H1 (cell line): ENCODE results near the gene CSDE1. TPM values are rescaled to one million over a fixed set of nuclear protein-coding genes. Genes with fewer than 3 reads are reported as not detected.
A peak's percentile ranks its signal among the peaks of the same experiment; 100 is the strongest.

ENCODE experiments used
- CTCF ChIA-PET: fragments of 300-600 bp; sonication (Branson Sonifier 250); formaldehyde crosslinking; loops from one replicate; lab custom pipeline; 2021; ENCODE audit not compliant: partially characterized antibody; lab: Charles Lee
- POLR2A ChIA-PET: fragments of 300-600 bp; sonication (Branson Sonifier 250); formaldehyde crosslinking; loops from one replicate; lab custom pipeline; 2021; ENCODE audit warnings: inconsistent platforms; ENCODE audit not compliant: partially characterized antibody; lab: Charles Lee
- DNase-seq, 2 experiments: peaks; one replicate each; pipeline versions ENCODE4 v3.0.0 to v3.0.0-alpha.2; 2010 to 2022; ENCODE audit warnings: low spot score in 2 of 2, low read depth in 1 of 2, mixed read lengths in 1 of 2
- FAIRE-seq: peaks from 2 replicates; lab custom pipeline; 2011; peaks lifted over from hg19 to GRCh38; lab: Jason Lieb, UNC
- H2AFZ ChIP-seq: 2 replicates; pipeline ENCODE4 v1.8.1; 2012; ENCODE audit warnings: low read length, inconsistent platforms
- H2AK5ac ChIP-seq: 2 replicates; pipeline ENCODE4 v1.6.1; 2013; ENCODE audit warnings: low read depth, low read length
- H2BK120ac ChIP-seq: replicated peaks from 2 replicates; pipeline ENCODE3; 2013; ENCODE audit warnings: low read depth, low read length, inconsistent platforms
- H2BK12ac ChIP-seq: 2 replicates; pipeline ENCODE4 v1.6.1; 2013; ENCODE audit warnings: low read depth, low read length
- H2BK15ac ChIP-seq: 2 replicates; pipeline ENCODE4 v1.6.1; 2013; ENCODE audit warnings: low read length
- H2BK20ac ChIP-seq: 2 replicates; pipeline ENCODE4 v1.6.1; 2013; ENCODE audit warnings: low read length
- H2BK5ac ChIP-seq: 2 replicates; pipeline ENCODE4 v1.6.1; 2013; ENCODE audit warnings: low read depth, low read length
- H3K14ac ChIP-seq: 2 replicates; pipeline ENCODE4 v1.6.1; 2013; ENCODE audit warnings: inconsistent platforms; ENCODE audit not compliant: insufficient read length
- H3K18ac ChIP-seq: 2 replicates; pipeline ENCODE4 v1.6.1; 2013; ENCODE audit warnings: low read length; ENCODE audit errors: extremely low read depth
- H3K23ac ChIP-seq: 2 replicates; pipeline ENCODE4 v1.6.1; 2013; ENCODE audit warnings: inconsistent platforms; ENCODE audit not compliant: insufficient read length
- H3K23me2 ChIP-seq: 2 replicates; pipeline ENCODE4 v1.6.1; 2013; ENCODE audit warnings: low read depth, low read length
- H3K27ac ChIP-seq: 2 replicates; pipeline ENCODE4 v1.6.1; 2011; ENCODE audit warnings: low read depth, low read length, inconsistent platforms
- H3K27me3 ChIP-seq, 4 experiments: replicated peaks in 1 of 4; 1 replicate in 1 of 4; 2 replicates in 3 of 4; pipeline versions ENCODE4 v1.6.1 to v1.8.1; 2011 to 2013; ENCODE audit warnings: low read length in 3 of 4, mild to moderate bottlenecking in 3 of 4, inconsistent platforms in 2 of 4, mixed read lengths in 2 of 4, moderate library complexity in 1 of 4; ENCODE audit not compliant: control insufficient read depth in 3 of 4, insufficient read depth in 3 of 4; ENCODE audit errors: extremely low read depth in 1 of 4
- H3K36me3 ChIP-seq, 4 experiments: 2 replicates each; pipeline versions ENCODE4 v1.6.1 to v1.8.1; 2011 to 2013; ENCODE audit warnings: mild to moderate bottlenecking in 4 of 4, low read length in 3 of 4, moderate library complexity in 2 of 4, control low read depth in 1 of 4, inconsistent platforms in 1 of 4; ENCODE audit not compliant: insufficient read depth in 4 of 4, control insufficient read depth in 2 of 4
- H3K4ac ChIP-seq: replicated peaks from 2 replicates; pipeline ENCODE3; 2013; ENCODE audit warnings: low read length, low read depth, mixed read lengths, inconsistent platforms; ENCODE audit not compliant: insufficient read length
- H3K4me1 ChIP-seq, 4 experiments: replicated peaks in 1 of 4; 1 replicate in 1 of 4; 2 replicates in 3 of 4; pipeline versions ENCODE4 v1.6.1 to v1.8.1; 2011 to 2013; ENCODE audit warnings: low read length in 3 of 4, inconsistent platforms in 2 of 4, mixed read lengths in 1 of 4; ENCODE audit not compliant: insufficient read depth in 4 of 4, control insufficient read depth in 3 of 4
- H3K4me2 ChIP-seq, 2 experiments: 2 replicates each; pipeline versions ENCODE4 v1.6.1 to v1.8.1; 2011 to 2013; ENCODE audit warnings: low read depth in 2 of 2, low read length in 2 of 2, control low read depth in 1 of 2, inconsistent platforms in 1 of 2, mild to moderate bottlenecking in 1 of 2; ENCODE audit not compliant: insufficient read depth in 1 of 2
- H3K4me3 ChIP-seq, 4 experiments: fragments of 200-600, 300-600 bp in 1 of 4; sonication (generic), shearing (Covaris generic), sonication (Bioruptor Twin) in 1 of 4; 2 replicates each; pipeline versions ENCODE4 v1.5.1 to v1.8.1; 2011 to 2016; ENCODE audit warnings: low read length in 4 of 4, low read depth in 3 of 4, control low read depth in 2 of 4, inconsistent platforms in 2 of 4, mild to moderate bottlenecking in 2 of 4, mixed read lengths in 1 of 4, moderate library complexity in 1 of 4; ENCODE audit not compliant: insufficient read depth in 2 of 4; ENCODE audit errors: extremely low read depth in 1 of 4
- H3K56ac ChIP-seq: replicated peaks from 2 replicates; pipeline ENCODE3; 2013; ENCODE audit warnings: low read depth, mild to moderate bottlenecking, mixed read lengths, low read length, inconsistent platforms; ENCODE audit not compliant: insufficient read length
- H3K79me1 ChIP-seq: 2 replicates; pipeline ENCODE4 v1.6.1; 2013; ENCODE audit warnings: low read depth, low read length, control low read depth
- H3K79me2 ChIP-seq, 2 experiments: 2 replicates each; pipeline versions ENCODE4 v1.6.1 to v1.8.1; 2012 to 2013; ENCODE audit warnings: low read length in 2 of 2, mild to moderate bottlenecking in 2 of 2, inconsistent platforms in 1 of 2; ENCODE audit not compliant: insufficient read depth in 2 of 2, control insufficient read depth in 1 of 2
- H3K9ac ChIP-seq, 4 experiments: replicated peaks in 1 of 4; 1 replicate in 1 of 4; 2 replicates in 3 of 4; pipeline versions ENCODE4 v1.6.1 to v1.8.1; 2011 to 2013; ENCODE audit warnings: low read depth in 3 of 4, low read length in 3 of 4, control low read depth in 2 of 4, mild to moderate bottlenecking in 2 of 4, moderate library complexity in 2 of 4, inconsistent platforms in 1 of 4; ENCODE audit errors: extremely low read depth in 1 of 4
- H3K9me3 ChIP-seq, 2 experiments: 2 replicates each; pipeline versions ENCODE4 v1.6.1 to v1.8.1; 2012 to 2013; ENCODE audit warnings: mild to moderate bottlenecking in 2 of 2, moderate library complexity in 2 of 2, control low read depth in 1 of 2, inconsistent platforms in 1 of 2, low read depth in 1 of 2, low read length in 1 of 2, mixed read lengths in 1 of 2; ENCODE audit not compliant: insufficient read depth in 2 of 2
- H4K20me1 ChIP-seq, 2 experiments: replicated peaks in 1 of 2; 2 replicates each; pipeline versions ENCODE3 to v1.8.1; 2011 to 2013; ENCODE audit warnings: inconsistent platforms in 2 of 2, low read length in 2 of 2, mild to moderate bottlenecking in 1 of 2; ENCODE audit not compliant: insufficient read depth in 2 of 2, control insufficient read depth in 1 of 2
- H4K5ac ChIP-seq: 2 replicates; pipeline ENCODE4 v1.6.1; 2013; ENCODE audit warnings: low read length, low read depth, mixed read lengths, inconsistent platforms; ENCODE audit not compliant: insufficient read length
- H4K8ac ChIP-seq: 2 replicates; pipeline ENCODE4 v1.8.0; 2013; ENCODE audit warnings: mild to moderate bottlenecking, moderate library complexity, low read length, inconsistent platforms; ENCODE audit not compliant: insufficient read depth; ENCODE audit errors: extremely low read depth
- H4K91ac ChIP-seq: replicated peaks from 2 replicates; pipeline ENCODE3; 2013; ENCODE audit warnings: low read length, mixed read lengths, inconsistent platforms; ENCODE audit not compliant: insufficient read length
- BCL11A ChIP-seq, 2 experiments: IDR thresholded peaks; one replicate each; pipeline ENCODE4 v1.6.1; 2011; ENCODE audit warnings: low read depth in 2 of 2, low read length in 2 of 2, mild to moderate bottlenecking in 2 of 2
- BRCA1 ChIP-seq: IDR thresholded peaks from 2 replicates; pipeline ENCODE4 v1.6.1; 2012; ENCODE audit warnings: low read depth, low read length, improper control_type of control experiment
- GTF2F1 ChIP-seq: IDR thresholded peaks from 2 replicates; pipeline ENCODE4 v1.6.1; 2012; ENCODE audit warnings: low read depth, low read length, improper control_type of control experiment, borderline replicate concordance
- HDAC2 ChIP-seq, 2 experiments: fragments of 300-600 bp in 1 of 2; sonication (generic) in 1 of 2; IDR thresholded peaks; 2 replicates each; pipeline ENCODE4 v1.6.1; 2011 to 2012; ENCODE audit warnings: low read depth in 2 of 2, low read length in 2 of 2, mild to moderate bottlenecking in 2 of 2, moderate library complexity in 2 of 2, borderline replicate concordance in 1 of 2, inconsistent platforms in 1 of 2
- JUND ChIP-seq: IDR thresholded peaks from 2 replicates; pipeline ENCODE4 v1.6.1; 2011; ENCODE audit warnings: mild to moderate bottlenecking, improper control_type of control experiment, low read length
- POU5F1 ChIP-seq: IDR thresholded peaks from 2 replicates; pipeline ENCODE4 v1.6.1; 2011; ENCODE audit warnings: low read depth, mild to moderate bottlenecking, low read length, moderate library complexity
- RNF2 ChIP-seq: fragments of 200-900, 300-1000 bp; sonication (generic); IDR thresholded peaks from 2 replicates; pipeline ENCODE4 v1.7.1; 2016; ENCODE audit warnings: borderline replicate concordance, low read depth, mild to moderate bottlenecking, antibody characterized with exemption, low read length; ENCODE audit not compliant: poor library complexity, severe bottlenecking; ENCODE audit errors: missing control alignments
- SIX5 ChIP-seq: IDR thresholded peaks from 2 replicates; pipeline ENCODE4 v1.6.1; 2011; ENCODE audit warnings: mild to moderate bottlenecking, low read depth, low read length
- SP2 ChIP-seq: IDR thresholded peaks from 2 replicates; pipeline ENCODE4 v1.6.1; 2012; ENCODE audit warnings: mild to moderate bottlenecking, low read length, inconsistent platforms
- TAF7 ChIP-seq: optimal IDR thresholded peaks from 2 replicates; pipeline ENCODE3; 2011; ENCODE audit warnings: low read depth, mild to moderate bottlenecking, inconsistent platforms, low read length, moderate library complexity, borderline replicate concordance
- ZNF274 ChIP-seq: IDR thresholded peaks from 2 replicates; pipeline ENCODE4 v1.7.0; 2012; ENCODE audit warnings: low read length, borderline replicate concordance; ENCODE audit errors: extremely low read depth
- WGBS, 2 experiments: shearing (Covaris generic) in 1 of 2; methylation state at CpG; one replicate each; pipeline versions ENCODE4 v1.1.6 to v1.1.7; 2013 to 2015; ENCODE audit warnings: low lambda C conversion rate in 2 of 2, mixed read lengths in 2 of 2, inconsistent platforms in 1 of 2, low coverage in 1 of 2, missing lambda C conversion rate in 1 of 2; ENCODE audit not compliant: insufficient replicate concordance in 2 of 2, insufficient coverage in 1 of 2, insufficient read length in 1 of 2; ENCODE audit errors: extremely low coverage in 1 of 2, missing lambda C conversion rate in 1 of 2; 5-methylcytosine and 5-hydroxymethylcytosine counted together
- polyA plus RNA-seq, 7 experiments: library from polyadenylated mRNA; depleted of rRNA in 3 of 7; stranded (reverse) in 5 of 7; unstranded in 2 of 7; fragments of >200 nt in 5 of 7; fragments of 200-250 nt in 2 of 7; gene quantifications; 1 replicate in 5 of 7; 2 replicates in 1 of 7; 4 replicates in 1 of 7; pipeline versions ENCODE4 v1.2.1 to v1.2.3, GENCODE V29; 2011 to 2013; ENCODE audit warnings: missing spikeins in 2 of 7, mixed read lengths in 2 of 7
- total RNA-seq: library from RNA; stranded (reverse); fragmentation: NEBNext Ultra II Directional; extraction: Animal tissue kit (Norgen Biotek cat#: 25700); gene quantifications from 2 replicates; pipeline ENCODE4 v1.2.1, GENCODE V29; 2021

Gene CSDE1
- total and polyA plus RNA-seq, 2 of the 8 experiments (the other 6 are each of a cell fraction or from before 2014, with no cell fraction given), result 149 to 635 TPM

- POLR2A ChIA-PET, result interaction anchor here (0.5 to 1.5 kb wide), 8 partner anchors 10 to 322 kb away, joined by 3 to 9 read pairs (median 4); partner anchors contain the start of genes CSDE1, NRAS and TRIM33
- Histone ChIP-seq H4K20me1 (no peaks in the 10 kb centered on the region), H4K5ac (no peak overlapping the region), H3K4ac (no peak overlapping the region), H3K4me3 (peak overlapping the region; percentile 65 to 82 (median 77)), H3K4me2 (peak overlapping the region; percentile 93 to 100), H2BK12ac (no peak overlapping the region), H3K14ac (no peak overlapping the region), H3K23me2 (peaks cover 10% of the 10 kb centered on the region), H3K23ac (no peak overlapping the region), H3K56ac (no peak overlapping the region), H3K9me3 (no peaks in the 10 kb centered on the region), H3K79me1 (no peaks in the 10 kb centered on the region), H3K18ac (no peak overlapping the region), H4K91ac (no peak overlapping the region), H4K8ac (no peak overlapping the region), H3K27me3 (peaks cover 0 to 4% (median 2%) of the 10 kb centered on the region in 4 experiments; a peak in 2 of 7 replicates), H3K4me1 (peaks cover 0 to 4% (median 1%) of the 10 kb centered on the region in 4 experiments; a peak in 1 of 7 replicates), H3K9ac (peak overlapping the region in 3 of 4 experiments; percentile 38 to 72 (median 52); a peak in 4 of 7 replicates), H3K79me2 (no peaks in the 10 kb centered on the region), H2BK20ac (no peak overlapping the region), H2BK15ac (no peak overlapping the region), H3K36me3 (no peaks in the 10 kb centered on the region), H2AK5ac (no peak overlapping the region), H3K27ac (no peak overlapping the region), H2BK120ac (no peak overlapping the region), H2AFZ (peak overlapping the region; percentile 85), H2BK5ac (no peak overlapping the region)
- CTCF ChIA-PET, result interaction anchor here (1.1 to 1.3 kb wide), 3 partner anchors 24 to 288 kb away, joined by 3 to 4 read pairs (median 3); no protein-coding TSS in a partner anchor
- no peak for FAIRE-seq
- DNase-seq, result no peak
- 45% methylated on average over 13 of the region's 13 CpGs; no CpG with 5 or more reads in 1 of the 2 experiments for WGBS, 2 experiments
- TF ChIP-seq BCL11A (IDR thresholded peaks at IDR 0.05; ENCODE audit: low read depth in 2 of 2, low read length in 2 of 2), result no peak
- no peak for TF ChIP-seq TAF7
- TF ChIP-seq RNF2, result no peak
- no peak for TF ChIP-seq JUND
- TF ChIP-seq POU5F1, result no peak
- no peak for TF ChIP-seq SIX5
- no peak for TF ChIP-seq ZNF274
- TF ChIP-seq HDAC2 (IDR thresholded peaks at IDR 0.05; ENCODE audit: borderline replicate concordance in 1 of 2, low read depth in 2 of 2, low read length in 2 of 2), result no peak
- no peak for TF ChIP-seq BRCA1
- TF ChIP-seq GTF2F1, result no peak
- no peak for TF ChIP-seq SP2
These were observed 88.8 kb downstream of the CSDE1 start for GRCh38 chr1:114668784-114669561.
